Hypothalamus (tissue), 51 donors: Measurements from ENCODE around the gene NUP160.
"Not testable (repeated sequence)": the region's sequence is repeated elsewhere in the genome, so short reads cannot be mapped to it uniquely, and the experiment has no call there.

Source experiments
- DNase-seq, 51 donors: peaks; one replicate each; lab custom pipeline; 2025; lab: John Stamatoyannopoulos, UW

The NUP160 gene

GRCh38 chr11:47847892-47848699, at the start of gene NUP160:
Gene NUP160 (minus strand): TSS chr11:47848350. CDS start chr11:47848318, 32 bp downstream.
- peak; percentile 51 to 92 (median 79) for DNase-seq

GRCh38 chr11:47896199-47896598, 48.0 kb upstream of the NUP160 start:
- no peak for DNase-seq

GRCh38 chr11:47895035-47895434, 46.9 kb upstream of the NUP160 start:
- DNase-seq: no peak

- not testable (repeated sequence) for DNase-seq
These were observed 44.6 kb upstream of the NUP160 start for GRCh38 chr11:47892546-47893276.

- no peak for DNase-seq
These were observed 43.7 kb upstream of the NUP160 start for GRCh38 chr11:47891886-47892285.

GRCh38 chr11:47889714-47890441, 41.7 kb upstream of the NUP160 start:
- DNase-seq: peak in 2 of 51 donors; percentile 11 to 19

GRCh38 chr11:47887910-47888569, 39.9 kb upstream of the NUP160 start:
- no peak for DNase-seq

- DNase-seq: no peak
These were observed 37.9 kb upstream of the NUP160 start for GRCh38 chr11:47886096-47886495.

GRCh38 chr11:47882437-47882836, 34.3 kb upstream of the NUP160 start:
- not testable (repeated sequence) for DNase-seq

GRCh38 chr11:47881145-47881544, 33.0 kb upstream of the NUP160 start:
- no peak for DNase-seq

GRCh38 chr11:47879259-47880158, 31.4 kb upstream of the NUP160 start:
- no peak for DNase-seq

- not testable (repeated sequence) for DNase-seq
These were observed 27.7 kb upstream of the NUP160 start for GRCh38 chr11:47875858-47876257.

GRCh38 chr11:47870404-47870803, 22.3 kb upstream of the NUP160 start:
- DNase-seq: no peak

- no peak for DNase-seq
These were observed 21.6 kb upstream of the NUP160 start for GRCh38 chr11:47869544-47870393.

- DNase-seq: no peak
These were observed 19.7 kb upstream of the NUP160 start for GRCh38 chr11:47867823-47868222.

- DNase-seq: not testable (repeated sequence)
These were observed 18.7 kb upstream of the NUP160 start for GRCh38 chr11:47866892-47867291.

GRCh38 chr11:47864901-47865300, 16.8 kb upstream of the NUP160 start:
- DNase-seq: no peak

- no peak for DNase-seq
These were observed 15.8 kb upstream of the NUP160 start for GRCh38 chr11:47863898-47864430.
